BJ (cell line): ENCODE measurements around the gene IQCH. TPM values are rescaled to one million over a fixed set of nuclear protein-coding genes. Genes with fewer than 3 reads are reported as not detected.

ENCODE experiments used
- CTCF ChIA-PET: fragments of 350-600 bp; formaldehyde crosslinking; extraction: SDS; loops from one replicate; lab custom pipeline; 2021; ENCODE audit warnings: antibody characterized with exemption, inconsistent platforms; lab: Yijun Ruan, JAX
- POLR2A ChIA-PET: fragments of 300-600 bp; sonication (Branson Sonifier 250); formaldehyde crosslinking; extraction: SDS; loops from one replicate; lab custom pipeline; 2021; ENCODE audit warnings: antibody characterized with exemption; lab: Charles Lee
- DNase-seq: peaks from one replicate; pipeline ENCODE4 v3.0.0-alpha.2; 2011; ENCODE audit warnings: low read depth
- H3K27me3 ChIP-seq: 2 replicates; pipeline ENCODE4 v1.6.0; 2011; ENCODE audit warnings: low read length; ENCODE audit not compliant: control insufficient read depth, insufficient read depth
- H3K36me3 ChIP-seq: 2 replicates; pipeline ENCODE4 v1.5.1; 2011; ENCODE audit warnings: low read length; ENCODE audit not compliant: control insufficient read depth, insufficient read depth
- H3K4me3 ChIP-seq: 2 replicates; pipeline ENCODE4 v1.5.1; 2011; ENCODE audit warnings: low read depth, mild to moderate bottlenecking, control low read depth, low read length
- CTCF ChIP-seq: IDR thresholded peaks from 2 replicates; pipeline ENCODE4 v1.5.1; 2011; ENCODE audit warnings: low read depth, mild to moderate bottlenecking, control low read depth, inconsistent platforms, low read length, moderate library complexity; ENCODE audit not compliant: insufficient read depth
- polyA plus RNA-seq: library from polyadenylated mRNA; depleted of rRNA; stranded (reverse); fragments of >200 nt; gene quantifications from 2 replicates; pipeline ENCODE4 v1.2.3, GENCODE V29; 2011; rRNA removed

The IQCH gene
- polyA plus RNA-seq, 1 experiment: 0.82 TPM

GRCh38 chr15:67551207-67551743 lies 296.7 kb downstream of the IQCH start:
- TF ChIP-seq CTCF: no peak
- no peak overlapping the region for H3K4me3 ChIP-seq
- ChIA-PET CTCF (interaction anchor here (1.4 kb wide), 1 partner anchor 27 kb away, joined by 3 read pairs; no protein-coding TSS in a partner anchor), POLR2A (no interaction called here)
- H3K27me3 ChIP-seq: no peaks in the 10 kb centered on the region
- H3K36me3 ChIP-seq: peaks cover 2% of the 10 kb centered on the region
- DNase-seq: no peak

Other genes with a start within 250 kb of the IQCH start
- 35.1 and 59.4 TPM in 2 replicates for gene SMAD3, start 189.2 kb upstream of the IQCH start, polyA plus RNA-seq
- 28.4 and 51.4 TPM in 2 replicates for gene AAGAB, start 125 bp upstream of the IQCH start, polyA plus RNA-seq